GM12891 (cell line): ENCODE measurements around the gene ARFGEF2.
"Not testable (repeated sequence)": the region's sequence is repeated elsewhere in the genome, so short reads cannot be mapped to it uniquely, and the experiment has no call there.

Experiments used
- POLR2A ChIP-seq: IDR thresholded peaks from 2 replicates; pipeline ENCODE4 v1.6.1; 2011; ENCODE audit warnings: low read depth, low read length, control low read depth
- POLR2AphosphoS5 ChIP-seq: IDR thresholded peaks from 2 replicates; pipeline ENCODE4 v1.6.1; 2011; ENCODE audit warnings: low read depth, low read length, control low read depth
- POU2F2 ChIP-seq: IDR thresholded peaks from 2 replicates; pipeline ENCODE4 v1.6.1; 2011; ENCODE audit warnings: low read depth, mild to moderate bottlenecking, control low read depth, low read length, moderate library complexity
- SPI1 ChIP-seq: IDR thresholded peaks from 2 replicates; pipeline ENCODE4 v1.6.1; 2011; ENCODE audit warnings: low read depth, low read length, control low read depth
- TAF1 ChIP-seq: IDR thresholded peaks from 2 replicates; pipeline ENCODE4 v1.6.1; 2011; ENCODE audit warnings: low read depth, low read length, control low read depth

DNA sequence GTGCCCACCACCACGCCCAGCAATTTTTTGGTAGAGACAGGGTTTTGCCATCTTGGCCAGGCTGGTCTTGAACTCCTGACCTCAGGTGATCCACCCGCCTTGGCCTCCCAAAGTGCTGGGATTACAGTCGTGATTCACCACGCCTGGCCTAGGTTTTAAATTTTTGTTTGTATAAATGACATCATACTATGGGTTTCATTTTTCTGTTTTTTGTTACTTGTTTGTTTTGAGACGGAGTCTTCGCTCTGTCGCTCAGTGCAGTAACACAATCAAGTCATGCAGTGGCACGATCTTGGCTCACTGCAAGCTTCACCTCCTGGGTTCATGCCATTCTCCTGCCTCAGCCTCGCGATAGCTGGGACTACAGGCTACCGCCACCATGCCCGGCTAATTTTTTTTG lies 160.8 kb downstream of the ARFGEF2 start:
- not testable (repeated sequence) for TF ChIP-seq TAF1, POLR2AphosphoS5, POLR2A, SPI1, POU2F2
